Osteoblast (primary cell): ENCODE results near the gene KCTD20. TPM values are rescaled to one million over a fixed set of nuclear protein-coding genes. Genes with fewer than 3 reads are reported as not detected.

Experiments used
- DNase-seq: peaks from one replicate; pipeline ENCODE4 v3.0.0; 2011; ENCODE audit warnings: low spot score, mixed read lengths; ENCODE audit not compliant: insufficient read length; ENCODE audit errors: missing footprints
- H2AFZ ChIP-seq: 2 replicates; pipeline ENCODE4 v1.6.0; 2011; ENCODE audit warnings: mild to moderate bottlenecking, low read length
- H3K27ac ChIP-seq: 2 replicates; pipeline ENCODE4 v1.5.1; 2011; ENCODE audit warnings: mild to moderate bottlenecking, low read depth, low read length, moderate library complexity
- H3K27me3 ChIP-seq: 2 replicates; pipeline ENCODE4 v1.6.0; 2012; ENCODE audit warnings: mild to moderate bottlenecking, control low read depth, inconsistent platforms, low read length, moderate library complexity; ENCODE audit not compliant: insufficient read depth
- H3K36me3 ChIP-seq: 2 replicates; pipeline ENCODE4 v1.5.1; 2011; ENCODE audit warnings: mild to moderate bottlenecking, low read length, control low read depth, moderate library complexity; ENCODE audit not compliant: insufficient read depth
- H3K4me1 ChIP-seq: 2 replicates; pipeline ENCODE4 v1.5.1; 2011; ENCODE audit warnings: mild to moderate bottlenecking, low read length, control low read depth, moderate library complexity; ENCODE audit not compliant: insufficient read depth
- H3K4me2 ChIP-seq: 2 replicates; pipeline ENCODE4 v1.6.0; 2011; ENCODE audit warnings: mild to moderate bottlenecking, low read length; ENCODE audit not compliant: insufficient read depth
- H3K4me3 ChIP-seq: fragments of 200-600 bp; sonication (generic); 3 replicates; pipeline ENCODE4 v1.5.1; 2012; ENCODE audit warnings: mild to moderate bottlenecking, low read length, inconsistent platforms; ENCODE audit not compliant: insufficient read depth
- H3K79me2 ChIP-seq: 2 replicates; pipeline ENCODE4 v1.6.0; 2012; ENCODE audit warnings: mild to moderate bottlenecking, low read length, control low read depth, inconsistent platforms; ENCODE audit not compliant: insufficient read depth
- H3K9me3 ChIP-seq: 2 replicates; pipeline ENCODE4 v1.5.1; 2011; ENCODE audit warnings: low read depth, low read length, control low read depth
- H4K20me1 ChIP-seq: 2 replicates; pipeline ENCODE4 v1.6.0; 2012; ENCODE audit warnings: mild to moderate bottlenecking, low read length, control low read depth; ENCODE audit not compliant: insufficient read depth
- total RNA-seq: library from RNA; depleted of rRNA; stranded (reverse); fragments of >200 nt; gene quantifications from 2 replicates; pipeline ENCODE4 v1.2.3, GENCODE V29; 2012
- TF ChIP-seq, protein P1 (sequence below): IDR thresholded peaks from 2 replicates; pipeline ENCODE4 v1.5.1; 2011; ENCODE audit warnings: mild to moderate bottlenecking, low read depth, low read length, moderate library complexity; ENCODE audit errors: extremely low read depth

The KCTD20 gene
- total RNA-seq, 1 donor = 210 TPM

DNA sequence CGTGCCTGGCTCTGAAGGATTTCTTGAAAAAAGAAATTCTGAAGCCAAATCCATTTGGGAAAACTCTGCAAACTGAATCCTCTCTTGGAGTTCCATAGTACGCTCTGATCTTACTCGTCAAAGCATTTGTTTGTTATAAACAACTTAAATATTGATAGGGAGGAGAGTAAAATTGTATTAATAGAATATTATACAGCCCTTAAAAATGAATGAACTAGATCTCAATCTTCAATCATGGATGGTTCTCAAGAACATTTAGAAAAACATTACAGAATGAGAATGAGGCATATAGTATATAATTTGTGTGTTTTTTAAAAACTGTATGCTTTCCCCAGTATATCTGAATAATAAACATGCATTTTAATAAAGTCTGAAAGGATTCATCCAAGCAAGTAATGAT is 24.8 kb downstream of the KCTD20 start:
- Histone ChIP-seq H3K79me2 (peaks cover 92% of the 10 kb centered on the region), H2AFZ (no peak overlapping the region), H3K9me3 (no peaks in the 10 kb centered on the region), H3K4me2 (no peak overlapping the region), H3K36me3 (peaks cover 22% of the 10 kb centered on the region), H3K27me3 (no peaks in the 10 kb centered on the region), H3K27ac (no peak overlapping the region), H3K4me1 (peaks cover 4% of the 10 kb centered on the region), H4K20me1 (peaks cover 27% of the 10 kb centered on the region), H3K4me3 (no peak overlapping the region)
- DNase-seq = no peak
- TF ChIP-seq, protein P1, sequence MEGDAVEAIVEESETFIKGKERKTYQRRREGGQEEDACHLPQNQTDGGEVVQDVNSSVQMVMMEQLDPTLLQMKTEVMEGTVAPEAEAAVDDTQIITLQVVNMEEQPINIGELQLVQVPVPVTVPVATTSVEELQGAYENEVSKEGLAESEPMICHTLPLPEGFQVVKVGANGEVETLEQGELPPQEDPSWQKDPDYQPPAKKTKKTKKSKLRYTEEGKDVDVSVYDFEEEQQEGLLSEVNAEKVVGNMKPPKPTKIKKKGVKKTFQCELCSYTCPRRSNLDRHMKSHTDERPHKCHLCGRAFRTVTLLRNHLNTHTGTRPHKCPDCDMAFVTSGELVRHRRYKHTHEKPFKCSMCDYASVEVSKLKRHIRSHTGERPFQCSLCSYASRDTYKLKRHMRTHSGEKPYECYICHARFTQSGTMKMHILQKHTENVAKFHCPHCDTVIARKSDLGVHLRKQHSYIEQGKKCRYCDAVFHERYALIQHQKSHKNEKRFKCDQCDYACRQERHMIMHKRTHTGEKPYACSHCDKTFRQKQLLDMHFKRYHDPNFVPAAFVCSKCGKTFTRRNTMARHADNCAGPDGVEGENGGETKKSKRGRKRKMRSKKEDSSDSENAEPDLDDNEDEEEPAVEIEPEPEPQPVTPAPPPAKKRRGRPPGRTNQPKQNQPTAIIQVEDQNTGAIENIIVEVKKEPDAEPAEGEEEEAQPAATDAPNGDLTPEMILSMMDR = no peak

DNA sequence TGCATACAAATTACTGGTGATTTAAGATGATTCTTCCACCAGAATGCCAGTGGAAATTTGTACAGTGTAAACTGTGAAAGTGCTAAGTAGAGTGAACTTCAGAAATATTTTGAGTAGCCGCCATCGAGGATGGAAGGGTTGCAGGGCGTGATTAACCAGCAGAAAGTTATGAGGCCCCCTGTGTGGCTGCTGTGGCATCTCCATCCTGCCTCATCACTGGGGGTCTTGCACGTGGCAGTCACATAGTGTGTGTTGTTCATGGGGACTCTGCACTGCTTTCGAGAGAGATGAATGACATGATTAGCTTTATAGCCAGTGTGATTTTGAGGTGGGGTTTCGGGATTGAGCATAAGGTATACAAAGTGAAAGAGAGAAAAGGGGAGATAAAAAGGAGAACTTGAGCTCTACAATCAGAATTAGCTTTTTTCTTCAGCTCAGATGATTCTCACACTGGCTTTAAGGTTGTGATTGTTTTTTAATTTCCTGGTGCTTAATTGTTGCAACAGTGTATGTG is 26.4 kb downstream of the KCTD20 start:
- Histone ChIP-seq H3K4me2 (no peak overlapping the region), H4K20me1 (peaks cover 22% of the 10 kb centered on the region), H3K4me3 (no peak overlapping the region), H3K27ac (peak overlapping the region; percentile 13), H3K27me3 (no peaks in the 10 kb centered on the region), H3K36me3 (peaks cover 25% of the 10 kb centered on the region), H3K9me3 (no peaks in the 10 kb centered on the region), H3K79me2 (peaks cover 82% of the 10 kb centered on the region), H3K4me1 (no peaks in the 10 kb centered on the region), H2AFZ (no peak overlapping the region)
- TF ChIP-seq, protein P1 = no peak
- no peak for DNase-seq

DNA sequence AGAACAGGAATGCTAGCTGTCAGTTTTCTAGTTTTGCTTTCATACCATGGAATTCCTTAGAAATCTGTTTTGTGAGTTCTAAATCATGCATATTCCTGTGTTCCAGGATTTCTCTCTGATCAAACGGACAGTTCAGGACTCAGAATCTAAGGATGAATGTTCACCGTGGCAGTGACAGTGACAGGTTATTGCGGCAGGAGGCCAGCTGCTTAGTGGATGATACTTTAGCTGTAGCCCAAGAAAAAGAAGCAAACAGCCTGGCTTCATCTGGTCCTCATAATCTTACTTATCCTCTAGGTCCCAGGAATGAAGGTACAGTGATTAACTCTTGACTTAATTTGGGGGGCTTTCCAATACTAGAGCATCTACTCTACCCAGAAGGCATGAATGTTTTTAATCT is 27.1 kb downstream of the KCTD20 start:
- peak; percentile 81 for DNase-seq
- no peak overlapping the region for H3K4me3 ChIP-seq
- peak overlapping the region; percentile 13 for H3K27ac ChIP-seq
- peaks cover 18% of the 10 kb centered on the region for H4K20me1 ChIP-seq
- no peaks in the 10 kb centered on the region for H3K4me1 ChIP-seq
- H3K9me3 ChIP-seq = no peaks in the 10 kb centered on the region
- no peak overlapping the region for H3K4me2 ChIP-seq
- TF ChIP-seq, protein P1 = no peak
- peaks cover 32% of the 10 kb centered on the region for H3K36me3 ChIP-seq
- no peaks in the 10 kb centered on the region for H3K27me3 ChIP-seq
- H3K79me2 ChIP-seq = peaks cover 82% of the 10 kb centered on the region
- no peak overlapping the region for H2AFZ ChIP-seq

DNA sequence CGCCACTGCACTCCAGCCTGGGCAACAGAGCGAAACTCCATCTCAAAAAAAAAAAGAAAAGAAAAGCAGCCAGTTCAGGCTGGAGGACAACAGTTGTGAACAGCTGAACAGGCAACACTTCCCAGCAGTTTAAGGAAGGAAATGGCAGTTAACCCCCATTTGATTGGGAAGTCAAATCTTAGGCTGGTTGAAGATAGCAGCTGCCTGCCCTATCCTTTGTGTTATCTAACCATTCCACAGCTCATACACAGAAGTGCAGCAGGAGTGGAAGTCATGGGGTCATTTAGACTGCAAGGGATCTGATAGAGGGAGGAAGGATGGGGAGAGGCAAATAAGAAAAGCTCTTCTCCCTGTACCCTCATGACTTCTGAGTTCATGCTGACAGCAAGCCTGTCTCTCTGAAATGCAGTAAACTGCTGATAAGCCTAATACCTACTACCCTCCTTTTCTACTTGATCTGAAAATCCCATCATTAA is 35.3 kb downstream of the KCTD20 start:
- no peak for DNase-seq
- peaks cover 64% of the 10 kb centered on the region for H3K36me3 ChIP-seq

More for the DNA sequence above, 35.3 kb downstream of the KCTD20 start:
- H3K79me2 ChIP-seq = peaks cover 44% of the 10 kb centered on the region
- no peaks in the 10 kb centered on the region for H3K27me3 ChIP-seq
- no peak overlapping the region for H3K4me2 ChIP-seq
- TF ChIP-seq, protein P1 = no peak
- H3K4me3 ChIP-seq = no peak overlapping the region
- peaks cover 7% of the 10 kb centered on the region for H4K20me1 ChIP-seq
- no peak overlapping the region for H2AFZ ChIP-seq
- no peak overlapping the region for H3K27ac ChIP-seq
- H3K4me1 ChIP-seq = no peaks in the 10 kb centered on the region
- H3K9me3 ChIP-seq = no peaks in the 10 kb centered on the region
